ENCODE measurements around the gene CLASP1.

The CLASP1 gene

GRCh38 chr2:121608967-121609366, 40.3 kb downstream of the CLASP1 start:
- TF ChIP-seq CTCF (IDR thresholded peaks at IDR 0.05; ENCODE audit: low read depth, low read length) = no peak
- peak in 1 of 2 donors; percentile 13 for DNase-seq (ENCODE audit: low read depth in 2 of 2)
- H3K4me3 ChIP-seq (replicated peaks in 1 of 2; ENCODE audit: low read depth in 2 of 2, low read length in 2 of 2) = no peak overlapping the region

- peak; percentile 52 to 55 for DNase-seq (ENCODE audit: low read depth in 2 of 2)
- no peak for TF ChIP-seq CTCF (IDR thresholded peaks at IDR 0.05; ENCODE audit: low read depth, low read length)
Observed at GRCh38 chr2:121608367-121608766, 40.9 kb downstream of the CLASP1 start.

GRCh38 chr2:121605820-121606733, 43.2 kb downstream of the CLASP1 start:
- no peak overlapping the region for H3K4me3 ChIP-seq (replicated peaks in 1 of 2; ENCODE audit: low read depth in 2 of 2, low read length in 2 of 2)
- no peak for DNase-seq (ENCODE audit: low read depth in 2 of 2)
- no peak for TF ChIP-seq CTCF (IDR thresholded peaks at IDR 0.05; ENCODE audit: low read depth, low read length)

More at GRCh38 chr2:121608367-121608766, 40.9 kb downstream of the CLASP1 start:
- no peak overlapping the region for H3K4me3 ChIP-seq (replicated peaks in 1 of 2; ENCODE audit: low read depth in 2 of 2, low read length in 2 of 2)

DNA sequence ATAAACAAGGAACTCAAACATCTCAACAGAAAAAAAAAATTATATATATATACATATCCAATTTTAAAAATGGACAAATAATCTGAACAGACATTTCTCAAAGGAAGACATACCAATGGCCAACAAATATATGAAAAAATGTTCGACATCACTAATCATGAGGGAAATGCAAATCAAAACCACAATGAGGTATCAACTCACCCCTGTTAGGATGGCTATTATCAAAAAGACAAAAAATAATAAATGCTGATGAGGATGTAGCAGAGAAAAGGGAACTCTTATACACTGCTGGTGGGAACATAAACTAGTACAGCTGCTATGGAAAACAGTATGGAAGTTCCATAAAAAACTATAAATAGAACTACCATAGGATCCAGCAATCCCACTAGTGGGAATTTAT, 46.1 kb downstream of the CLASP1 start:
- H3K4me3 ChIP-seq (replicated peaks in 1 of 2; ENCODE audit: low read depth in 2 of 2, low read length in 2 of 2) = no peak overlapping the region
- no peak for TF ChIP-seq CTCF (IDR thresholded peaks at IDR 0.05; ENCODE audit: low read depth, low read length)
- DNase-seq (ENCODE audit: low read depth in 2 of 2) = no peak

DNA sequence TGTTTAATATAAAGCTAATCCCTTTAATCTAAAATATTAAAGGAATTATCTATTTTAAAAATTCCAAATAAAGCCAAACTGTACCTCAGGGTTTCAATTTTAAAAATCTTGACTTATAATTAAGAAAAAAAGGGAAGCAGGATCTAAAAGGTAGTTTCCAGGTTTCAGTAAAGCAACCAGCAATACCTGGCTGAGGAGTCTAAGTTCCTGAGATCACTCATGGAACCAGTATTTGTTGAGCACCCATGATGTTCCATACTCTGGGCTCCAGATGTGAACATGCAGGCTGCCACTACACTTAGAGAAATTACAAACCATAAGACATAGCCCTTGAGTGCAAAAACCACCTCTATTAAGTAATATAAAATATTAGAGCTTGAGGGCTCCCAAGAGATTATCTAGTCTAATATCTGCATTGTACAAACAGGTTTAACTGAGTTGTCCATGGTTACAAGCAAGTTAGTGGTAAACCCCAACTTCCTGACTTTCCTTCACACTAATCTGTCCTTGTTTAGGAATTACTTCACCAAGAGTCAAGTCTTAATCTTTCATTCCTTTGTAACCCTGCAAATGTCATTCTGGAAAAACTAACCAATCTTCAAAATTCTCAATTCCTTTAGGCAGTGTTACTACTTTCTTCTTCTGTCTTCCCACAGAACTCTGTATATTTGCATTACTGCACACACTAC, 49.2 kb downstream of the CLASP1 start:
- DNase-seq (ENCODE audit: low read depth in 2 of 2) = no peak
- TF ChIP-seq CTCF (IDR thresholded peaks at IDR 0.05; ENCODE audit: low read depth, low read length) = no peak
- no peak overlapping the region for H3K4me3 ChIP-seq (replicated peaks in 1 of 2; ENCODE audit: low read depth in 2 of 2, low read length in 2 of 2)

- no peak for TF ChIP-seq CTCF (IDR thresholded peaks at IDR 0.05; ENCODE audit: low read depth, low read length)
- H3K4me3 ChIP-seq (replicated peaks in 1 of 2; ENCODE audit: low read depth in 2 of 2, low read length in 2 of 2) = no peak overlapping the region
- no peak for DNase-seq (ENCODE audit: low read depth in 2 of 2)
Observed at GRCh38 chr2:121598087-121598486, 51.2 kb downstream of the CLASP1 start.

All from cardiac fibroblast (primary cell).